HG02970 (cell line): ENCODE measurements around the gene MLLT6.

Source experiments
- ATAC-seq: cut with Tn5 transposase; IDR thresholded peaks from one replicate; pipeline ENCODE4 v1.9.1; 2021; ENCODE audit warnings: mild to moderate bottlenecking, moderate library complexity, moderate number of reproducible peaks; ENCODE audit not compliant: unreplicated experiment, low FRiP score

MLLT6 gene

GRCh38 chr17:38706505-38707216 lies 1.6 kb downstream of the MLLT6 start:
- ATAC-seq = no peak

GRCh38 chr17:38707678-38708351 lies 2.7 kb downstream of the MLLT6 start:
- ATAC-seq = no peak

GRCh38 chr17:38709104-38709820 lies 4.2 kb downstream of the MLLT6 start:
- ATAC-seq = no peak

GRCh38 chr17:38709864-38710603 lies 5.0 kb downstream of the MLLT6 start:
- no peak for ATAC-seq

GRCh38 chr17:38710604-38710962 lies 5.5 kb downstream of the MLLT6 start:
- no peak for ATAC-seq

GRCh38 chr17:38710985-38711384 lies 5.9 kb downstream of the MLLT6 start:
- ATAC-seq = no peak

- no peak for ATAC-seq
Observed at GRCh38 chr17:38711792-38712571, 6.9 kb downstream of the MLLT6 start.

- no peak for ATAC-seq
Observed at GRCh38 chr17:38712593-38712992, 7.5 kb downstream of the MLLT6 start.

GRCh38 chr17:38713456-38714075 lies 8.5 kb downstream of the MLLT6 start:
- no peak for ATAC-seq

GRCh38 chr17:38715216-38715943 lies 10.3 kb downstream of the MLLT6 start:
- no peak for ATAC-seq

- ATAC-seq = no peak
Observed at GRCh38 chr17:38716368-38717005, 11.4 kb downstream of the MLLT6 start.

- no peak for ATAC-seq
Observed at GRCh38 chr17:38717139-38717745, 12.2 kb downstream of the MLLT6 start.

GRCh38 chr17:38719289-38719942 lies 14.3 kb downstream of the MLLT6 start:
- no peak for ATAC-seq

GRCh38 chr17:38719943-38720641 lies 15.0 kb downstream of the MLLT6 start:
- ATAC-seq = no peak

- no peak for ATAC-seq
Observed at GRCh38 chr17:38720941-38721340, 15.9 kb downstream of the MLLT6 start.

- ATAC-seq = no peak
Observed at GRCh38 chr17:38721802-38722201, 16.7 kb downstream of the MLLT6 start.

- no peak for ATAC-seq
Observed at GRCh38 chr17:38724337-38724988, 19.4 kb downstream of the MLLT6 start.
